VCaP (cell line): ENCODE data around the gene FLVCR1.

Source experiments
- H3K27ac ChIP-seq: fragments of 450-650 bp; 2 replicates; pipeline ENCODE4 v1.5.1; 2017
- CTCF ChIP-seq: fragments of 450-650 bp; conservative IDR thresholded peaks from 2 replicates; pipeline ENCODE4 v1.5.1; 2017; ENCODE audit warnings: mild to moderate bottlenecking, moderate library complexity

The FLVCR1 gene

DNA sequence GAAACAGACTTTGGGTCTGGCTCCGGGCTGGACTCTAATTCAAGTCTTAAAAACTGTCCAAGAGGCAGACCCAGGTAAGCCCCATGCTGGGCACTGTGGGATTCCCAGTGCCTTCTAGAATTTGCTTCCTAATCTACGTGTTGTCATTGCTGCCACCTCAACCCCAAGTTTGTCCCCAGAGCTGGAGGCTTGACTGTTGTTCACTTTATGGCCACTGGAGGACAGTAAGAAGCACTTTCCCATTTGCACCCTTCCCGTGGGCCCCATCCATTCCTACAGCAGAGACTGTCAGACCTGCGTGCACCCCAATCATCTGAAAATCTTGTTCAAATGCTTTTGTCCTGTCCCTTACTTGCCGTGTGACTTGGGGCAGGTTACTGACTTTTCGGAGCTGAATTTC lies 62.8 kb downstream of the FLVCR1 start:
- H3K27ac ChIP-seq: no peak overlapping the region
- TF ChIP-seq CTCF: no peak

GRCh38 chr1:212922016-212922415 lies 63.9 kb downstream of the FLVCR1 start:
- no peak overlapping the region for H3K27ac ChIP-seq
- no peak for TF ChIP-seq CTCF

- no peak for TF ChIP-seq CTCF
- H3K27ac ChIP-seq: no peak overlapping the region
Observed at GRCh38 chr1:212926372-212926771, 68.3 kb downstream of the FLVCR1 start.

- H3K27ac ChIP-seq: peak overlapping the region; percentile 66
- no peak for TF ChIP-seq CTCF
Observed at GRCh38 chr1:212928323-212929291, 70.5 kb downstream of the FLVCR1 start.

DNA sequence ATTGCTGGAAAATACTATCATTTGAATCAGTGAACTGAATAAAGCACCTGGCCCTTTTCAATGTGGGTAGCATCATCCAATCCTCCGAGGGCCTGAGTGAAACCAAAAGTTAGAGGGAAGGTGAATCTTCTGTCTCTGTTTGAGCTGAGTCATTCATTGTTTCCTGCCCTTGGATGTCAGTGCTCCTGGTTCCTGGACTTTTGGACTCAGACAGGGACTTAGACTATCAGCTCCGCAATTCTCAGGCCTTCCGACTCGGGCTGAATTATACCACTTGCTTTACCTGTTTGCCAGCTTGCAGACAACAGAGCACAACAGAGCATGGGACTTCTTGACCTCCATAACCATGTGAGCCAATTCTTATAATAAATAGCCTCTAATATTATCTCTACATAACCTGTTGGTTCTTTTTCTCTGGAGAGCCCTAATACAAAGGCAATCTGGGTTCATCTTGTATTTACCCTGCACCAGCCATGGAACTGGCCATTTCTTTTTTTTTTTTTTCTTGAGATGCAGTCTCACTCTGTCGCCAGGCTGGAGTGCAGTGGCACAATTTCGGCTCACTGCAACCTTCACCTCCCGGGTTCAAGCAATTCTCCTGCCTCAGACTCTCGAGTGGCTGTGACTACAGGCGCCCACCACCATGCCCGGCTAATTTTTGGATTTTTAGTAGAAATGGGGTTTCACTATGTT lies 73.1 kb downstream of the FLVCR1 start:
- H3K27ac ChIP-seq: peak overlapping the region; percentile 43
- no peak for TF ChIP-seq CTCF

GRCh38 chr1:212933815-212934471 lies 75.9 kb downstream of the FLVCR1 start:
- TF ChIP-seq CTCF: no peak
- no peak overlapping the region for H3K27ac ChIP-seq
